HL-60/S4 (cell line): ENCODE results near the gene NIPSNAP2.
"Not testable (repeated sequence)": the region's sequence is repeated elsewhere in the genome, so short reads cannot be mapped to it uniquely, and the experiment has no call there.

Source experiments
- in situ Hi-C: fragments of 300-500 bp; cut with MboI; formaldehyde crosslinking; loops from 2 replicates; pipeline ENCODE4 v1.14.3; 2022; ENCODE audit warnings: low sequenced_read_pairs

The NIPSNAP2 gene

GRCh38 chr7:56046721-56047445 lies 82.5 kb downstream of the NIPSNAP2 start:
- in situ Hi-C loops, result no loop called here

GRCh38 chr7:56047446-56048116 lies 83.2 kb downstream of the NIPSNAP2 start:
- in situ Hi-C loops, result not testable (repeated sequence)

- in situ Hi-C loops, result no loop called here
Observed at GRCh38 chr7:56048245-56048644, 83.9 kb downstream of the NIPSNAP2 start.

GRCh38 chr7:56048763-56049162 lies 84.4 kb downstream of the NIPSNAP2 start:
- in situ Hi-C loops, result not testable (repeated sequence)
